Eye (tissue), 1 donor: ENCODE measurements around the gene NIN.
A peak's percentile ranks its signal among the peaks of the same experiment; 100 is the strongest.

Source experiments
- DNase-seq: peaks from one replicate; pipeline ENCODE4 v3.0.0-alpha.2; 2015

The NIN gene

GRCh38 chr14:50785457-50786063, 45.4 kb downstream of the NIN start:
- no peak for DNase-seq

GRCh38 chr14:50784683-50785456, 46.1 kb downstream of the NIN start:
- DNase-seq, result peak; percentile 70

GRCh38 chr14:50783563-50783962, 47.4 kb downstream of the NIN start:
- DNase-seq, result peak; percentile 76

GRCh38 chr14:50780393-50780792, 50.6 kb downstream of the NIN start:
- DNase-seq, result no peak

GRCh38 chr14:50778721-50779483, 52.1 kb downstream of the NIN start:
- DNase-seq, result no peak

GRCh38 chr14:50776522-50776921, 54.4 kb downstream of the NIN start:
- DNase-seq, result no peak

- DNase-seq, result peak; percentile 50
These were observed 55.6 kb downstream of the NIN start for GRCh38 chr14:50775357-50775756.

- no peak for DNase-seq
These were observed 56.3 kb downstream of the NIN start for GRCh38 chr14:50774542-50775267.

GRCh38 chr14:50773632-50774541, 57.1 kb downstream of the NIN start:
- DNase-seq, result peak; percentile 73

GRCh38 chr14:50772412-50772811, 58.5 kb downstream of the NIN start:
- DNase-seq, result no peak

- no peak for DNase-seq
These were observed 60.4 kb downstream of the NIN start for GRCh38 chr14:50770586-50770985.

GRCh38 chr14:50769863-50770500, 61.0 kb downstream of the NIN start:
- DNase-seq, result no peak

GRCh38 chr14:50768680-50769079, 62.3 kb downstream of the NIN start:
- DNase-seq, result no peak

- peak; percentile 45 for DNase-seq
These were observed 64.5 kb downstream of the NIN start for GRCh38 chr14:50766338-50766886.

- peak; percentile 65 for DNase-seq
These were observed 67.5 kb downstream of the NIN start for GRCh38 chr14:50763382-50764007.

- no peak for DNase-seq
These were observed 68.0 kb downstream of the NIN start for GRCh38 chr14:50762931-50763300.

- no peak for DNase-seq
These were observed 68.7 kb downstream of the NIN start for GRCh38 chr14:50762001-50762930.

GRCh38 chr14:50759800-50760543, 71.0 kb downstream of the NIN start:
- DNase-seq, result no peak

- no peak for DNase-seq
These were observed 72.0 kb downstream of the NIN start for GRCh38 chr14:50758945-50759344.
